GM12878 (cell line): Measurements from ENCODE around the gene WNT3A. TPM values are rescaled to one million over a fixed set of nuclear protein-coding genes. Genes with fewer than 3 reads are reported as not detected.

ENCODE experiments used
- microRNA-seq: library from miRNA; unstranded; fragments of <30 nt; microRNA quantifications from one replicate; pipeline ENCODE4, GENCODE V29; 2018
- polyA plus RNA-seq, 11 experiments: library from polyadenylated mRNA; depleted of rRNA in 4 of 11; unstranded in 6 of 11; stranded (reverse) in 5 of 11; fragments of >200 nt; fragmentation: Nextera tagmentation in 4 of 11; fragmentation: Illumina TruSeq in 1 of 11; extraction: Ambion mirVana in 4 of 11; extraction: Trizol in 1 of 11; gene quantifications; 1 replicate in 1 of 11; 2 replicates in 10 of 11; pipeline versions ENCODE4 v1.2.1 to v1.2.3, GENCODE V29; 2011 to 2016; ENCODE audit warnings: inconsistent platforms in 2 of 11, missing spikeins in 2 of 11, low read depth in 1 of 11
- small RNA-seq: library from RNA; depleted of rRNA; stranded (forward); fragments of <200 nt; gene quantifications from one replicate; pipeline ENCODE3, GENCODE V24; 2014
- total RNA-seq, 4 experiments: library from RNA; depleted of rRNA in 3 of 4; stranded (reverse); fragments of >200 nt in 3 of 4; fragmentation: Illumina TruSeq in 1 of 4; extraction: Trizol in 1 of 4; gene quantifications; 2 replicates each; pipeline versions ENCODE4 v1.2.1 to v1.2.3, GENCODE V29; 2013 to 2021

The WNT3A gene
- total and polyA plus RNA-seq, 10 of the 15 experiments (the other 5 are each of a cell fraction or from before 2014, with no cell fraction given) = 0.16 TPM; not detected in 9

Small RNAs within 50 kb of the gene (microRNA-seq; reads per million reads assigned to microRNA genes)
- 0.94 reads per million for gene MIR3620

Small RNAs within 50 kb of the gene (small RNA-seq; reads per million reads assigned to genes)
- not detected for gene SEPT14P17

Other genes starting within 250 kb of the WNT3A start
Only the 7 nearest of the 9 such genes appear.
- gene WNT9A, start 59.1 kb upstream of the WNT3A start, total RNA-seq (2014; rRNA removed) = not detected in 2 replicates
- not detected in 2 replicates for gene WNT9A, start 59.1 kb upstream of the WNT3A start, total RNA-seq (2014; rRNA removed; fragmentation: Illumina TruSeq; extraction: Trizol)
- gene WNT9A, start 59.1 kb upstream of the WNT3A start, total RNA-seq (2021) = not detected in 2 replicates
- gene WNT9A, start 59.1 kb upstream of the WNT3A start, polyA plus RNA-seq (2011; rRNA removed) = not detected in 2 replicates
- not detected in 2 replicates for gene WNT9A, start 59.1 kb upstream of the WNT3A start, polyA plus RNA-seq (2014; fragmentation: Illumina TruSeq; extraction: Trizol)
- gene WNT9A, start 59.1 kb upstream of the WNT3A start, polyA plus RNA-seq (2014; fragmentation: Nextera tagmentation; extraction: Ambion mirVana) = not detected
- not detected in 2 replicates for gene WNT9A, start 59.1 kb upstream of the WNT3A start, polyA plus RNA-seq (2014; rRNA removed)
- not detected for gene WNT9A, start 59.1 kb upstream of the WNT3A start, polyA plus RNA-seq (2016; fragmentation: Nextera tagmentation; extraction: Ambion mirVana)
- 226 and 267 TPM in 2 replicates for gene ARF1, start 75.7 kb downstream of the WNT3A start, total RNA-seq (2014; rRNA removed)
- 113 and 131 TPM in 2 replicates for gene ARF1, start 75.7 kb downstream of the WNT3A start, total RNA-seq (2014; rRNA removed; fragmentation: Illumina TruSeq; extraction: Trizol)
- gene ARF1, start 75.7 kb downstream of the WNT3A start, total RNA-seq (2021) = 296 and 300 TPM in 2 replicates
- gene ARF1, start 75.7 kb downstream of the WNT3A start, polyA plus RNA-seq (2011; rRNA removed) = 178 and 316 TPM in 2 replicates
- gene ARF1, start 75.7 kb downstream of the WNT3A start, polyA plus RNA-seq (2014; fragmentation: Illumina TruSeq; extraction: Trizol) = 97.0 and 247 TPM in 2 replicates
- gene ARF1, start 75.7 kb downstream of the WNT3A start, polyA plus RNA-seq (2014; fragmentation: Nextera tagmentation; extraction: Ambion mirVana) = 10 to 100 TPM; 48.4 to 97.3 TPM
- 352 and 369 TPM in 2 replicates for gene ARF1, start 75.7 kb downstream of the WNT3A start, polyA plus RNA-seq (2014; rRNA removed)
- gene ARF1, start 75.7 kb downstream of the WNT3A start, polyA plus RNA-seq (2016; fragmentation: Nextera tagmentation; extraction: Ambion mirVana) = 100 to 1,000 TPM; 481 to 508 TPM
- 14.0 and 14.6 TPM in 2 replicates for gene C1orf35, start 96.3 kb downstream of the WNT3A start, total RNA-seq (2014; rRNA removed)
- gene C1orf35, start 96.3 kb downstream of the WNT3A start, total RNA-seq (2014; rRNA removed; fragmentation: Illumina TruSeq; extraction: Trizol) = 5.9 and 6.7 TPM in 2 replicates
- gene C1orf35, start 96.3 kb downstream of the WNT3A start, total RNA-seq (2021) = 20.8 and 21.5 TPM in 2 replicates
- 3.1 and 6.6 TPM in 2 replicates for gene C1orf35, start 96.3 kb downstream of the WNT3A start, polyA plus RNA-seq (2011; rRNA removed)
- gene C1orf35, start 96.3 kb downstream of the WNT3A start, polyA plus RNA-seq (2014; fragmentation: Illumina TruSeq; extraction: Trizol) = 1.6 and 5.5 TPM in 2 replicates
- 1 to 10 TPM; 2.5 to 4.8 TPM for gene C1orf35, start 96.3 kb downstream of the WNT3A start, polyA plus RNA-seq (2014; fragmentation: Nextera tagmentation; extraction: Ambion mirVana)
- 18.8 and 19.5 TPM in 2 replicates for gene C1orf35, start 96.3 kb downstream of the WNT3A start, polyA plus RNA-seq (2014; rRNA removed)
- gene C1orf35, start 96.3 kb downstream of the WNT3A start, polyA plus RNA-seq (2016; fragmentation: Nextera tagmentation; extraction: Ambion mirVana) = 10 to 100 TPM; 26.7 to 27.0 TPM
- gene MRPL55, start 102.3 kb downstream of the WNT3A start, total RNA-seq (2014; rRNA removed) = 81.9 and 93.4 TPM in 2 replicates
- gene MRPL55, start 102.3 kb downstream of the WNT3A start, total RNA-seq (2014; rRNA removed; fragmentation: Illumina TruSeq; extraction: Trizol) = 25.5 and 35.1 TPM in 2 replicates
- gene MRPL55, start 102.3 kb downstream of the WNT3A start, total RNA-seq (2021) = 47.6 and 54.9 TPM in 2 replicates
- 17.0 and 39.3 TPM in 2 replicates for gene MRPL55, start 102.3 kb downstream of the WNT3A start, polyA plus RNA-seq (2011; rRNA removed)
- 8.8 and 42.1 TPM in 2 replicates for gene MRPL55, start 102.3 kb downstream of the WNT3A start, polyA plus RNA-seq (2014; fragmentation: Illumina TruSeq; extraction: Trizol)
- gene MRPL55, start 102.3 kb downstream of the WNT3A start, polyA plus RNA-seq (2014; fragmentation: Nextera tagmentation; extraction: Ambion mirVana) = 10 to 100 TPM; 15.1 to 56.7 TPM
- gene MRPL55, start 102.3 kb downstream of the WNT3A start, polyA plus RNA-seq (2014; rRNA removed) = 91.0 and 96.3 TPM in 2 replicates
- gene MRPL55, start 102.3 kb downstream of the WNT3A start, polyA plus RNA-seq (2016; fragmentation: Nextera tagmentation; extraction: Ambion mirVana) = 100 to 1,000 TPM; 129 to 143 TPM
- 214 and 235 TPM in 2 replicates for gene GUK1, start 133.3 kb downstream of the WNT3A start, total RNA-seq (2014; rRNA removed)
- 82.0 and 98.3 TPM in 2 replicates for gene GUK1, start 133.3 kb downstream of the WNT3A start, total RNA-seq (2014; rRNA removed; fragmentation: Illumina TruSeq; extraction: Trizol)
- 183 and 195 TPM in 2 replicates for gene GUK1, start 133.3 kb downstream of the WNT3A start, total RNA-seq (2021)
- gene GUK1, start 133.3 kb downstream of the WNT3A start, polyA plus RNA-seq (2011; rRNA removed) = 107 and 224 TPM in 2 replicates
- gene GUK1, start 133.3 kb downstream of the WNT3A start, polyA plus RNA-seq (2014; fragmentation: Illumina TruSeq; extraction: Trizol) = 4.2 and 28.9 TPM in 2 replicates
- gene GUK1, start 133.3 kb downstream of the WNT3A start, polyA plus RNA-seq (2014; fragmentation: Nextera tagmentation; extraction: Ambion mirVana) = 10 to 100 TPM in 1 of 2 experiments, 1 to 10 TPM in 1; 6.3 to 39.2 TPM
- 227 and 264 TPM in 2 replicates for gene GUK1, start 133.3 kb downstream of the WNT3A start, polyA plus RNA-seq (2014; rRNA removed)
- gene GUK1, start 133.3 kb downstream of the WNT3A start, polyA plus RNA-seq (2016; fragmentation: Nextera tagmentation; extraction: Ambion mirVana) = 100 to 1,000 TPM; 349 to 357 TPM
- 0.06 and 0.11 TPM in 2 replicates for gene GJC2, start 142.9 kb downstream of the WNT3A start, total RNA-seq (2014; rRNA removed)
- gene GJC2, start 142.9 kb downstream of the WNT3A start, total RNA-seq (2014; rRNA removed; fragmentation: Illumina TruSeq; extraction: Trizol) = 0.09 TPM in 2 replicates
- gene GJC2, start 142.9 kb downstream of the WNT3A start, total RNA-seq (2021) = 0.44 TPM in 1 of 2 replicates, not detected in the other
- 0.03 and 0.04 TPM in 2 replicates for gene GJC2, start 142.9 kb downstream of the WNT3A start, polyA plus RNA-seq (2011; rRNA removed)
- 0.04 TPM in 1 of 2 replicates, not detected in the other for gene GJC2, start 142.9 kb downstream of the WNT3A start, polyA plus RNA-seq (2014; fragmentation: Illumina TruSeq; extraction: Trizol)
- not detected for gene GJC2, start 142.9 kb downstream of the WNT3A start, polyA plus RNA-seq (2014; fragmentation: Nextera tagmentation; extraction: Ambion mirVana)
- 0.26 and 0.32 TPM in 2 replicates for gene GJC2, start 142.9 kb downstream of the WNT3A start, polyA plus RNA-seq (2014; rRNA removed)
- not detected for gene GJC2, start 142.9 kb downstream of the WNT3A start, polyA plus RNA-seq (2016; fragmentation: Nextera tagmentation; extraction: Ambion mirVana)
- gene IBA57, start 158.8 kb downstream of the WNT3A start, total RNA-seq (2014; rRNA removed) = 6.0 and 6.9 TPM in 2 replicates
- gene IBA57, start 158.8 kb downstream of the WNT3A start, total RNA-seq (2014; rRNA removed; fragmentation: Illumina TruSeq; extraction: Trizol) = 1.3 and 1.5 TPM in 2 replicates
- 6.9 and 8.5 TPM in 2 replicates for gene IBA57, start 158.8 kb downstream of the WNT3A start, total RNA-seq (2021)
- 1.4 and 2.9 TPM in 2 replicates for gene IBA57, start 158.8 kb downstream of the WNT3A start, polyA plus RNA-seq (2011; rRNA removed)
- 1.2 and 1.3 TPM in 2 replicates for gene IBA57, start 158.8 kb downstream of the WNT3A start, polyA plus RNA-seq (2014; fragmentation: Illumina TruSeq; extraction: Trizol)
- gene IBA57, start 158.8 kb downstream of the WNT3A start, polyA plus RNA-seq (2014; fragmentation: Nextera tagmentation; extraction: Ambion mirVana) = under 1 TPM; 0.51 to 0.60 TPM
- gene IBA57, start 158.8 kb downstream of the WNT3A start, polyA plus RNA-seq (2014; rRNA removed) = 4.6 and 6.7 TPM in 2 replicates
- 1 to 10 TPM; 6.0 to 8.6 TPM for gene IBA57, start 158.8 kb downstream of the WNT3A start, polyA plus RNA-seq (2016; fragmentation: Nextera tagmentation; extraction: Ambion mirVana)